Fibroblast of skin of right quadriceps (primary cell): ENCODE results near the gene SLC7A14.

ENCODE experiments used
- DNase-seq: peaks from one replicate; pipeline ENCODE4 v3.0.0-alpha.2; 2013

Gene SLC7A14

DNA sequence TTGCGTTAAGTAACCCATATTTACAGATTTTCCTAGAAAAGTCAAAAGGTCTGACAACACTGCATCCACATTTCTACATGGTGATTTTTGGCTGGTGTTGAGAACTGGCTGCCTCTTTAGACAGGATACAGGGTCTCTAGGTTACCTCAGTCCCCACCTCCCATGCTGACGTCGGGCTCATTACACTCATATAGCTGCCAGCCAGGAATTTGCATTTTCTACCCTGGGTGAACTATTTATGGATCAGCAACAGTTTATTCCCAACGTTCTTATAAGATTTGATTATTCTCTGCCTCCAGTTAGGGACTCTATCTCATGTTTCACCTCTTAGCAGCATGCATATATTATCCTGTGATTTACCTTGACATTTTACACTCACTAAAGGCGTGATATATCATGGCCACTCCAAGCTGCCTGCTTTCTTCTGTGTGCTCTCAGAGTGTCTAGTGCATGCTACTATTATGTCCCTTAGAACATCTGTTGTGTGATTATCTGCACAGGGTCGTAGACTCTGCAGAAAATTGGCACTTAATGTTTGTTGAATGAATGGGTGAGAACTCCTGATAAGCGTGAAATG is 118.2 kb downstream of the SLC7A14 start:
- no peak for DNase-seq

DNA sequence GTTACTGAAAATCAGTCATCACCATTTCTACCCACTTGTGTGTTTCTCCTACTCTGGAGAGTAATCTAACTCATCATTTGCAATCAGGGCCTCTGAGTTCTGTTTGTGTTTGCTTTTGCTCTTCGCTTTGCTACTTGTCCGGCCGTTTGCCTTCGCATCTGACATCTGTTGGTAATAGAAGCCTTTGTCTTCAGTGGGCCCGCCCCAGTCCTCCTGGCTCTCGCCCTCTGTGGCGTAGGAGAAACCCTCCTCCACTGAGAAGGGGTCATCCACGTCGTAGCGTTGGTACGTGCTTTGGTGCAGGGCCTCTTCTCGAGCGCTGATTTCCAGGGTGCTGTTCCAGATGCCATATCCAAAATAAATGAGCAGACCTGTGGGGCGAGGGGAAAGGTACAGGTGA is 118.9 kb downstream of the SLC7A14 start:
- DNase-seq = no peak

DNA sequence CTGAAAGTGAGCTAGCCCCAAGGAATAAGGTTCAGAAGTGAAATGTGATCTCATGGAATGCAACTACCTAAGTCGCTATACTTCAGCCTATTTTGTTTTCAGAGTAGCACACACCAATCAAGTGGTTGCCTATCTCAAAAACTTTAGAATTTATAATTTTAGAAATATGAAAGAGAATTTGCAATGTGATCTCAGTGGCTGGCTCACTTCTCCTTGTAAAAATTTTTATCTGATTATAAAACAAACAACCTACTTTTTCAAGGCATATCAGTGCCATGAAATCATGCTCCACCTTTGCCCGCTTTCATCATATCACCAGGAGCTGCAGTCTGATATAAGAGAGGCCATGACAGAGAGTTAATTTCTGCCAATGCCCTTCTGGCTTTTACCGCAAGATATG is 119.9 kb downstream of the SLC7A14 start:
- no peak for DNase-seq

DNA sequence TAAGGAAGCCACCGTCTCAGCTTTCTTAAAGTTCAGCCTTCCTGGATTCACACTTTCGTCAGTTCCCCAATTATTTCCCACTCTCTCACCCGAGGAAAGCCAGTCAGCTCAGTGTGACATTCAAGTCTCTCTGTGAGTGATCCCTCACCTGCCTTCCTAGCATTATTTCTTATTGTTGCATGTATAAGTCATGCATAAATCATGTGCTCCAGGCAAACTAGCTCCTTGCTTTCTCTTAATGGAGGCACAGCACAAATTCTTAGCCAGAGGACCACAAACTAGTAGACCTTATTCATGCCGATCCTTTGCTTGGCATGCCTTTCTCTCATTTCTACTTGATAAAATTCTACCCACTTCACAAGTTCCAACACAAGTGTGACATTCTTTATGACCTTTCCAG is 122.9 kb downstream of the SLC7A14 start:
- no peak for DNase-seq

DNA sequence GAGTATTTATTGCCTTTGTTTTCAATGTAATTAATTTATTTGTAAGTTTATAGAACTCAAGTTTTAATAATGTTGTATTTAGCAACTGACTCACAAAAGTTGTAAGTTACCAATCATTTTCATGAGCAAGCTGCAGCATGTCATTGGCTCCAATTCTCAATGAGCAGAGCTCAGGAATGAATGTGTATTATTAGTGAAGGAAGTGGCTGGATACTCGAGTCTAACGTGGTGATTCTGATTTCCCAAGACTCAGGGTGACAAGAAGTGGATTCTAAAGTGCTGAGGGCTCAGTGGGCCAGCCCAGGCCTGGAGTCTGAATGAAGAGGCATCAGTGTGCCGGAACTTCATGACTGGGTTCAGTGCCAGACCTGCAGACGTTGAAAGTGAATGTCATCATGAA is 127.6 kb downstream of the SLC7A14 start:
- no peak for DNase-seq

DNA sequence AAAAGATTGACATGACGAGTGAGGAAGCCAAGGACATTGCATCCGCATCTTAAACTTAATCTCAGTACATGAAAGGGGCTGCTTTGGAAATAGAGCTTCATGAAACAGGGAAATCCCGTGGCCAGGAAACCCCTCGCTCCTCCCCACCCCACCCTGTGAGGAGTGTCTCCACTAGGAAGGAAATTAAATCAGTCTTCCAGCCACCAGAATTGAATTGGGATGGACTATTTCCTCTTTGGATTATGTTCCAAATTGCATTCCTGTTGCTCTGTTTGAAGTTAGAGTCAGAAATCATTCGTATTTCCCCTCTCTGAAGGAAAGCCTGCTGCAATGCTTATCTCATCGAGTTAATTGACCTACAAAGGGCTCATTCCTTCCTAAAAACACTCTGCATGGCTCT is 131.4 kb downstream of the SLC7A14 start:
- no peak for DNase-seq

DNA sequence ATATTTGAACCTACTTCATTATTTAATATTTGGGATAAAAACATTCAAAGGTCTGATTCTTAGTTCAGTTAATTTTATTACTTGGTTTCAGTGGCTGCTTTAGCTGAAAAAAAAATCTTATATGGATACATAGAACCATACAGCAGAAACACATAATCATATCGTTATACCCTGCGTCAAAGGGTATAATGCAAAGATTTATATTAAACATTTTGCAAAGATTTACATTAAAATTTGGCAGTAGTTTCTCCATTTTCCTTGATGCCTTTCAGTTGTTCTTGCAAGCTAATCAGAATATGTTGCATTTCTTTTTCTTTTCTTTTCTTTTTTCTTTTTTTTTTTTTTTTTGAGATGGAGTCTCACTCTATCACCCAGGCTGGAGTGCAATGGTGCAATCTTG is 135.8 kb downstream of the SLC7A14 start:
- no peak for DNase-seq

DNA sequence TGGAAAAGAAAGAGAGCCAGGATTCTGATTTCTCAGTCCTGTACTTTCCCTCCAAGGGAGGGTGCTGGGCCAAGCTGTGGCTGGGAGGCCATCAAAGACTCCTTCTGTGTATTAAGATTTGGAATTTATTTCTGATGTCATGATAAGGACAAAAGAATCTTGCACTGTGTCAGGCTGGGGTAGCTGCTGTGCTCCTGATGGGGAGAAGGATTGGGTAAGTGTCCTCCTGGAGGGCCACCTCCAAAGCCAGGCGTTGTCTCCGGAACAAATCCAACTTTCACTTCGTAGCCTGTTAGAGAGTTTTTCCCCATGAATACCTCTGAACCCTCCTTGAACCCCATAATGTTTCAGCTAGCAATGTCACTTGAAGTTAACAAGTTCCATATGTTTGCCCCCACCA is 137.3 kb downstream of the SLC7A14 start:
- DNase-seq = peak; percentile 38

DNA sequence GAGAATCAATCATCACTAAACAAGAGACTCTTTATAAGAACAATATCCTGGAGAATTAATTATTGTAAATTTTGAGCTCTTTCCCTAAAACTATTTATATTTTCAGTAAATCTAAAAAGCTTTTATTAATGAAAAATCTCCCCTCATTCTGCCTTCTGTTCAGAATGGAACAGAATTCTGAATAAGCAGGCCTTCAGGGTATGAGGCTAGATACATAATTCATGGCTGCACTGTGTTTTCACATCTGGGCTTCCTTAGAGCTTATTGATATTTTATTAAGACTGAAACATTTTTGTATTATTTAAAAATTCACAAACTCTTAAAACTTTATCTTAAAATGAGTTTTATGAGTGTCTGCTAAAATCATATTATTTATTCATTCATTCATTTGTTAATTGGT is 142.4 kb downstream of the SLC7A14 start:
- DNase-seq = no peak

DNA sequence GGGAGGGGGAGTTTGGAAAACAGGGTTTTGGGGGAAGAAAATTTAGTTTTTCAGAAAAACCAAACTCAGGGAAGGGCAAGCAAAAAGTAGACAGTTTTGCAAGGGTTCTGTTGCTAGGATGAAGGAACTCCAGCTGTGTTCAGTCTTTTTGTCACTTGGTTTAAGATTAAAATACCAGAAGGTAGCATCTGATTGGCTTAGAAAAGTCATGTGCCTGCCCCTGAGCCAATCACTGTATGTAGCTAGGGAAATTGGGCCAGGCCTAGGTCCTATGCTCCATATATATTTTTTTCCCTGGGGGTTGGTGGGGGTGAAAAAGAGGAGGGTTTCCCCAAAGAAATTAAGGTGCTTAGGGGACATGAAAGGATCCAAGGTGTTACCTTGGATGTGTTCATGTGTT is 142.9 kb downstream of the SLC7A14 start:
- DNase-seq = no peak

DNA sequence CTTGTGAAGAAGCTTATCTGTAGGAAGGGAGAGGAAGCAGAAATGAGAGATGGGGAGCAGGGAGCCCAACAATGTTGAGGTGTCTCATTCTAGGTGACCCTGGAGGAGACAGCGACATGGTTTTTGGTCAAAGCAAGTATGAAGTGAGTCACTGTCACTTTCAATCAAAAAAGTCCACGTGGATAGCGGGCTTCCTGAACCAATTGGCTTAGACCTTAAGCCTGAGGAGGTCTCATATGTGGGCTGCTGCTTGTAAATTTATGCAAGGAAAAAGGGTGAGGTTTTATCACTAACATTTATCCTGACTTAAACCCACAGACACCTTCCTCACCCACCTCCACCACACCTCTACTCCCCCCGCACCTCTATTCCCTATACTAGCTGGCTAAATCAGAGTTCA is 144.5 kb downstream of the SLC7A14 start:
- no peak for DNase-seq

DNA sequence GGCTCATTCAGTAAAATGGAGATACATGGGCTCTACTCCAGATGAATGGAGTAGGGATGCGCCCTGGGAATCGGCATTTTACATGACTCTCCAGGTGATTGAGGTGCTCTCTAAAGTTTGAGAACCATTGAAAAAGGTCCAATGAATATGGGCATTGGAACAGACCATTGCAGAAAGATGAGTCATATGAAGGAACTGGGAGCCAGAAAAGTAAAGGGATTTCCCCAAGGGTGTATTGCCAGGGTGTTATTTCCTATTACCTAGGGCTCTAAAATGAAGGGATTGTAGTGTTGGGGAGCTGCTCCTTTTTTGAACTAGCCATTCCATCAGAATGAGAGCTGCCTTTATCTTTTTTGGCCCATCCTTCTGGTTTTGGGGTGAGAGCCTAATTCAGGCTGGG is 145.5 kb downstream of the SLC7A14 start:
- peak; percentile 48 for DNase-seq

DNA sequence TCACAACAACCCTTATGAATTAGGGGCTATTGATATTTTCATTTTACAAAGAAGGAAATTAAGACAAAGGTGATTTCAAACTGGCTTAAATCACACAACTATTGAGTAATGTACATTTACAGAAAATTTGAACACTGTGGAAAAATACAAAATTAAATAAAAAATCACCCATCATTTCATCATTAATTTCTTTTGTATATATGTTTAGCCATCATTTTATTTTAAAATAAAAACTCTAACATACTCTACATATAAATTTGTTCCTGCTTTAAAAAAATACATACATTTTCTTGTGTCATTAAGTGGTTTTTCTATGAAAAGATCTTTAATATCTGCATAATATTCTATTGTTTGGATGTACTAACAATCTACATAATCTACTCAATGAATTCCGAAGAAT is 147.0 kb downstream of the SLC7A14 start:
- DNase-seq = no peak

DNA sequence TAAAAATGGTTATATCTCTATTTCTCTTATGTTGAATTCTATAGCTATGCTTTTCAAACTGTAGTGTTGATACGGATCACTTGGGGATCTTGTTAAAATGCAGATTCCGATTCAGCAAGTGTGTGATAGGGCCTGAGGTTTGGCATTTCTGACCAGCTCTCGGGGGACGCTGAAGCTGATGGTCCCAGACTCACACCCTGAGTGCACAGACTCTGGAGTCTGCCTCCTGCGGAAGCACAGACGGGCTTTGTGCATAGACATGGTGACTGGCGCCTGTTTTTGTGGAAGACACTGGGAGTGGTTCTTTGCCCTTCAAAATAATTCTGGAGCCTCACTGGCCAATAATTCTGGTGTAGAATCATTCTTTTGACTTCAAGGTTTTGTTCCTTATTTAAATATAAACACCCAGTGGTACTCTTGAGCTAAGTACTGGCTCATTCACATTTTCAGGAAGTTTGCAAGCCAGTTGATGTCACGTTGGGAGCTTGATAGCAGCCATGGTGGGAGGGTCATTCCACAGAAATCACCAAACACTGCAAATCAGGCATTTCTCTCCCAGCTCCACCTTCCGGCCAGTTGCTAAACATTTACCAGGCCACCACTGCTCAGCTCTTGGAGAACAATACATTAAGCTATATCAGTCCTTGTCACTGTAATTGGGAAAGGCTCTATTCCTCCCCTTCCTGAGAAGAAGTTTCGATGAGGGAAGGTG is 148.0 kb downstream of the SLC7A14 start:
- no peak for DNase-seq

DNA sequence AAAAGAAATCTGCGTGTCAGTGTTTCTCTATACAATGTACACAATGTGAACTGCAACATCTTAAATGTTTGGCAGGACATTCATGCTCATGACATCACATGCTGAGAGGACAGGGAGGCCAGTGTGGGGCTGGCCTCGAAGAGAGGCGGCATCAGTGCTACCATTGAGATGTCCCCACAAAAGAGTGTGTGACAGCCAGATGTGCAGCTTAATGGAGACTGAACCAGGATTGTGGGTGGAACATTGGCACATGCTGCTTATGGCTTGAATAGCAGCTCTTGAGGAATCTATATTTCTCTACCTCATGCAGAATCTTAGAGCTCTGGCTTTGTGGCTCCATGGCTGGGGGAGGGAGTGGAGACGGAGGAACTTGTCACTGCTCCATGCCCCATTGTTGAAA is 148.7 kb downstream of the SLC7A14 start:
- DNase-seq = no peak

DNA sequence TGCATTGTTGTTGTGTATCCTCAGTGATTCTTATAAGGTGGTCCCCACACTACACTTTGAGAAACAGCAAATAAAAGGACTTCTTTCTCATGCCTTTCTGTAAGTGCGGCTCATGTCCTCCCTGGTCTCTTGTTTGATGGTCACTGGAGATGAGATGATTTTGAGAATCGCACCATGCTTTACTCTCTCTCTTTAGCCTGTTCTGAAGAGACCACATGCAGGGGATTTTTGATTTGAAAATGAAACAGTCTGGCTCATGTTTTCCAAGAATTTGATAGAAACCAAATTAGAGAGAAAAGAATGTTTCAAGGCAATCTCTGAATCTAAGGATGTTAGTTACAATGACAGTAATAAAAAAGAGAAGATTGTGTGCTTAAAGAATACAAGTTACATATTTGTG is 149.2 kb downstream of the SLC7A14 start:
- no peak for DNase-seq

DNA sequence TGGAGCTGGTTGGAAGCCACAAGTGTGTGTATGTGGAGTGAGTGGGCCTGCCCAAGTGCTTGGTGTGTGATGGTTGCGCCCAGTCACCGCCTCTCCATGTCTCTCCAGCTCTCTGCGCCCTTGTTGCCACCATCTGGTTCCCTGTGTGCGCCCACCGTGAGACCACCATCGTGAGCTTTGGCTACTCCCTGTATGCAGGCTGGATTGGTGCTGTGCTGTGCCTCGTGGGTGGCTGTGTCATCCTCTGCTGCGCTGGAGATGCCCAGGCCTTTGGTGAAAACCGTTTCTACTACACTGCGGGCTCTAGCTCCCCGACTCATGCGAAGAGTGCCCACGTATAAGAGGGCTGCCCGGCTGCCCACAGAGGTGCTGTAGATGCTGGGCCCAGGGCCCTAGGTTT is 153.5 kb downstream of the SLC7A14 start:
- DNase-seq = no peak

DNA sequence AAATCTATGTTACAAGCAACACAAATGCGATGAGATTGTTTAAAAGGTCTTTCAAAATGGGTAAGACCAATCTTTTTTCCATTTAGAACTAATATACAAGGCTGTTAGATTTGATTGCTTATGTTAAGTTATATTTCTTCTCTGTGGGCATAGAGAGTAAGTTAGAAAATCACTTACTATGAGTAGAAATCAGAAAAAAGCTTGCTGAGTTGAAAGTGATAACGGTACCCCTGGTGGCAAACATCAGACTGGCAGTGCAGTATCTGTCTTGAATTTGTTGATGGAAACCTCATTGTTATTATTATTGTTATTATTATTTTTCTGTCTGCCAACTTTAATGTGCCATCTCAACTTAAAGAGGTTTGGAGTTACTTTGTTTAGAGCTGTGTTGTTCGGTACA is 154.8 kb downstream of the SLC7A14 start:
- DNase-seq = no peak

DNA sequence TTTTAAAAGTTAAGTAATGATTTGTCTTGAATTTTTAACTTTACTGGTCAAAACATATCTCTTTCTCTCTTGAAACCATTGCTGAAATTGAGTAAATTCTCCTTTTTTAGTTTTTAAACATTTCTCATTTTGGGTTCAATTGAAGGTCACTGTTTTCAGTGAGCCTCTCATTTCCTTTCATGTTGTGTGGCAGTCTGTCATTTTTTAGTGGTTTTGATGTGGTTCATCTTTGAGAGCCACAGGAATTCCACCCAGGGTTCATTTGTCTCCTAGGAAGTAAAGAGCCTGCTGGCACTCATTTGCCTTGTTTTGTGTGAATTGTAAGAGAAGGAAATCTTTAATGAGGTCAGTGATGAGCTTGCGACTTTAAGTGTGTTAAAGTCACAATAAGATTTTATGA is 156.8 kb downstream of the SLC7A14 start:
- peak; percentile 87 for DNase-seq

DNA sequence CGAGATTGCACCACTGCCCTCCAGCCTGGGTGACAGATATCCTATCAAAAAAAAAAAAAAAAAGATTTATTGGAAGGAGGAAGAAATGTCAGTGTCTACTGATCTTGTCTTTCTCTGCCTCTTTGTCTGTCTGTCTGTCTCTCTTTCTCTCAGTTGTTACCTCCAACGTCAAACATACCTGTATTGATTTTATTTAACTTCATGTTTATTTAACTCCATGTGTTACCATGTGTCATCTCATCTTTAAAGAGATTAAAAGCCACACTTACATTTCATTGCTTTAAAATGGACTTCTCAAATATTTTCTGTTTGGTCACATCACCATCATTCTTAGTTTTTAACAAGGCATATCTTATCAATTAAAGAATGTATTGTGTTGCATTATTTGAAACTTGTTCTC is 157.8 kb downstream of the SLC7A14 start:
- DNase-seq = no peak

DNA sequence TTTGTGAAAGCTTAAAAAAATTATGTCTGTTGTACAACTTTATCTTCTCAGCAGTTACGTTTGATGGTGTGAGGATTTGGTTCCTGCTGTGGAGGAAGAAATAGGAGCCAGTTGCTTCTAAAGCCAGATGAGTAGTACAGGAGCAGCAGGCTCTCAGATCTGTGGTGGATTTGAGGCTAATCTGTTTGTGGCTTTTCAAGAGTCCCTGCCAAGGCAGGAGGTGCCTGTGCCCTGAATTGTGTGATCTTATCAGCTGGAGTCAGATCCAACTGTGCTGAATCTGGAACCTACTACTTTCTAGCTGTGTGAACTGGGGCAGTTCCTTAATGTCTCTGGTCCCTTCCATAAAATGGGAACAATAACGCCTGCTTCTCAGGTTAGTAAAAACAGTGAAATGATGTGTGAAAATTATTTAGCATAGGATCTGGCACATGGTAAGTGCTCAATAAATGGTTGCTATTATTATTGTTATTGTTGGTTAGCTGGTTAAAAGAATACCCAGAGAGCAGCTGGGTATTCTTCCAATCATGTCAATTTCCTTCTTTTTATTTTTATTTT is 159.6 kb downstream of the SLC7A14 start:
- DNase-seq = no peak

DNA sequence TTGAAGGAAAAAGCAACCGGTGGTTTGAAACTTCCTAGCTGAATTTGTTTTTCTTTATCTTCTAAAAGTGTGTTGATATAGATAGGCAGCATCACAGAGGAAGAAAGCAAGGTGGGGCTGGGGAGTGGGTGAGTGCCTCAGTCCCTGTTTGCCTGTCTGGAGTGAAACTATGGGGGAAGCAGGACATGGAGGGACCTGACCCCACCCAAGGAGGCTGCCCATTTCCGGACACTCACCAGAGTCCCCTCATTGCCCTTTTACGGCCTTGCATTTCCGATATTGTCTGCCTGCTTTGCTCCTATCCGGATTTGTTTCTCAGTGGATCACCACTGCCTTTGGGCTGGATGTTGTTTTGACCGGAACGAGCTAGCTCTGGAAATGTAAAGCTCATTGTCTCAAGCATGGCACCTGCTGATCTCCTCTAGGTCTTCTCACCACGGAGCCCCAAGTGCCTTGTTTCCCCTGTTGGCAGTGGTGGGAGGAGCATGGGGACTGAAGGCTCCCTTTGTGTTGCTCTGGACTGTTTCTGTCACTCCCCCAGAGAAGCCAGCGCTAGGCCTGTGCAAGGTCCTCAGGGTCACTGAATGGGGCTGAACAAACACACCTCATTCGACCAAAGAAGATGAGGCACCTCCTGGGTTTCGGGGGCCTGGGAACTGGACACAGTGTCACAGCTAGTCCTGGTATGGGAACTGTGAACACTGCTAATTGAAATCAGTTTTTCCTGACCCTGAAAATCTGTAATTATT is 160.2 kb downstream of the SLC7A14 start:
- no peak for DNase-seq

DNA sequence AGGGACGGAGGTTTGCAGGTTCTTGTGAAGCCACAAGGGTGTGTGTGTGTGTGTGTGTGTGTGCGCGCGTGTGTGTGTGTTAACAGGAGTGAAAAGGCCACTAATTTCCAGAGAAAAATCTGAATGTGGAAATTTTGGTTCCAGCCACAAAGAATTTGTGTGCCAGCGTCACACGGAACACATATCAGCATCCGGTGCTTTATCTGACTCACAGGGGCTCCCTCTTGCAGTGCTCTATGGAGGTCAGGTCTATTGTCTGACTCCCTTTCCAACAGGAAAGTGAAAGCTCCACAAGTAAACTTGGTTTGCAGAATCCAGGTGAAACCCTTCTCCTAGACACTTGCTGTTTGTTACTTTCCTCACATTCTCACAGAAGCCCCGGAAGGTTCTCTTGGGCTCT is 161.0 kb downstream of the SLC7A14 start:
- peak; percentile 47 for DNase-seq

DNA sequence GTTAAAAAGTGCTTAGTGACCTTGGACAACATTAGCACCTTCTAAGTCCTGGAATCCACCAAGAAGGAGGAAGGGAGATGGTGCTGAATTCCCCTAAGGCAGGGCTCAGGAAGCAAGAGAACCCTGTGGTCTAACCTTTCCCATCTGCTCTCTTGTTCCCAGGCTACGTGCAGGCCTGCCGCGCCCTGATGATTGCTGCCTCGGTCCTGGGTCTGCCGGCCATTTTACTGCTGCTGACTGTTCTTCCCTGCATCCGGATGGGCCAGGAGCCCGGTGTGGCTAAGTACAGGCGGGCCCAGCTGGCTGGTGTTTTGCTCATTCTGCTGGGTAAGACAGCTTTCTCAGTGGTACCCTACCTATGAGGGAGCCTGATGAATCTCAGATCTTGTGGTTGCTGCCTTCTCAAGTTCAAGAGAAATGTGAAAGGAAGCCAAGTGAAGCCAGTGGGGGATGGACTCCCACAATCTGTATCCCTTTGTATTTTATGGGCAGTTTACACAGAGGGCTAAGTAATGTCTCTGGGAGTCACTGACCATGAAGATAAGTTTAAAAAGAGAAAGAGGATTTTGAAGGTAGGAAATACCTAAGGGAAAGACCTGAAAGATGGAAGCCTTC is 162.8 kb downstream of the SLC7A14 start:
- no peak for DNase-seq
